ENCODE measurements around the gene NUB1. TPM values are rescaled to one million over a fixed set of nuclear protein-coding genes. Genes with fewer than 3 reads are reported as not detected.

NUB1 gene
- total RNA-seq, 1 donor from 2014 or later: 55.2 TPM

DNA sequence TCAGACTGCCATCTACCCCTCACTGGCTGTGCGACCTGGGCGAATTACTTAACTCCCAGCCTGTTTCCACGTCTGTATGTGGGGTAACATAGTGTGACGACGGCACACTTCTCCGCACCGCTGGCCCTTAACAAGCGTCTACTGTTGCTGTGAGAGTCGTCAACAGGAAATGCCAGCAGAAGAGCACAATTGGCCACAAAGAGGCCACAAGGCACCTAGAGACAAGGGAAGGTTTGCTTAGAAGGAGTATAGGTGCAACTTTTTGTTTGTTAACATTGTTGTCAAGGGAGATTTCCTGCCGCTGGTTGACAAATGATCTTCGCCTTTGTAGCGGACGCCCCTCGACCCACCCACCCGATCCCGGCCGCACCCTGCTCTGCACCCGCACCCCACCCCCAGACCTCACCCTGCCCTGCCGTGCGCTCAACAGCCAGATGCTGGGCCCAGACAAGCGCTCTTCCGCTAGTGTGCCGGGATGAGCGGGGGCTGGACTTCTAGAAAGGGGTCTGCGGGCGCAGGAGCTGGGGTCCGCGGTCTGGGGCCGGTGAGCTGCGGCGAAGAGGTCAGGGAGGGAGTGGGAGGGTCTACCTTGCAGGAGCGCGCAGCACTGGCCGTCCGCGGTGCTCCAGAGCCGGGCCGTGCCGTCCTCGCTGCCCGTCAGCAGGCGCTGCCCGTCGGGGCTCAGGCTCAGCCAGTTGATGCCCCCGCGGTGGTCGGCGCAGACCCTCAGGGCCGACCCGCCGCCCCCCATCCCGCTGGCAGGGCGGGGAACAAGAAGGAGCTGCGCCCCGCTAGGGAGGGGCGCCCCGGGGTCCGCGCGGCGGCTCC, 67.4 kb downstream of the NUB1 start:
- peak; percentile 15 for ATAC-seq
- H3K27ac ChIP-seq: peak overlapping the region; percentile 77

DNA sequence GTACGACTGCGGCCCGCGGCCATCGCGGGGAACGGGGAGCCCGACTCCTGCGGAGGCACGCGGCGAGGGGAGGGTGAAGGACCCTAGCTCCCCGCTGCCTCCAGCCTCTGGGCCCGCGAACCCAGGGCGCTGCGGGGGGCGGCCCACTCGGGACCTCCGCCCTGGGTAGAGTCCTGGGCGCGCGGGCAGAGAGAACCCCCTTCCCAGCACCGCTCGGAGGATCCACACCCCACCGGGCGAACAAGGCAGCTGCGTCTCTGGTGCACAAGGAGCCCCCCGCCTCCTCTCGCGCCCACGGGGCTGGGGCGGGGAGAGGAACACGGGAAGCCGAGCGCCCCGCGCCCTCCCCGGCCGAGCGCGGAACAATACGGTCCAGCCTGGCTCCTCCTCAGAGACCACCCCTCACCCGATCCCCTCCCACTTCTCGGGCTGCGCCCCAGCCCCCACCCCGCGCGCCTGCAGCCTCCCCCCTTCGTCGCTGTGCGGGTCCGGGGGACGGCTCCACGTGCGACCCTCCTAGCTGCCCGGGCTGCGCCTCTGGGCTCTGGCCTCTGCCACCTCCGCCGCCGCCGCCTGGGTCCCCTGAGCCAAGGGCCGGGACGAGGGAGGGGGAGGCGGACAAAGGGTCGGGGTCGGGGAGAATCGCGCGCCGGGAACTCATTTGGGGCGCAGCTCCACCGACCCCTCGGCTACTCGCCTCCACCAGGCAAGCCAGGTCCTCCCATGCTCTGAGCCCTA, 68.2 kb downstream of the NUB1 start, which contains the start of gene WDR86:
TSS of gene WDR86 (minus strand) at position 372 of the 738 bp plus-strand sequence. CDS start 449 bp downstream, outside the sequence.
- H3K36me3 ChIP-seq: no peaks in the 10 kb centered on the region
- peak within 1 kb of the TSS; percentile 77 for H3K27ac ChIP-seq
- DNase-seq (peak; percentile 64), ATAC-seq (peak; percentile 11)
- peaks cover 14% of the 10 kb centered on the region for H3K4me1 ChIP-seq
- H3K27me3 ChIP-seq: peaks cover 26% of the 10 kb centered on the region
- TF ChIP-seq, protein P1, sequence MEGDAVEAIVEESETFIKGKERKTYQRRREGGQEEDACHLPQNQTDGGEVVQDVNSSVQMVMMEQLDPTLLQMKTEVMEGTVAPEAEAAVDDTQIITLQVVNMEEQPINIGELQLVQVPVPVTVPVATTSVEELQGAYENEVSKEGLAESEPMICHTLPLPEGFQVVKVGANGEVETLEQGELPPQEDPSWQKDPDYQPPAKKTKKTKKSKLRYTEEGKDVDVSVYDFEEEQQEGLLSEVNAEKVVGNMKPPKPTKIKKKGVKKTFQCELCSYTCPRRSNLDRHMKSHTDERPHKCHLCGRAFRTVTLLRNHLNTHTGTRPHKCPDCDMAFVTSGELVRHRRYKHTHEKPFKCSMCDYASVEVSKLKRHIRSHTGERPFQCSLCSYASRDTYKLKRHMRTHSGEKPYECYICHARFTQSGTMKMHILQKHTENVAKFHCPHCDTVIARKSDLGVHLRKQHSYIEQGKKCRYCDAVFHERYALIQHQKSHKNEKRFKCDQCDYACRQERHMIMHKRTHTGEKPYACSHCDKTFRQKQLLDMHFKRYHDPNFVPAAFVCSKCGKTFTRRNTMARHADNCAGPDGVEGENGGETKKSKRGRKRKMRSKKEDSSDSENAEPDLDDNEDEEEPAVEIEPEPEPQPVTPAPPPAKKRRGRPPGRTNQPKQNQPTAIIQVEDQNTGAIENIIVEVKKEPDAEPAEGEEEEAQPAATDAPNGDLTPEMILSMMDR (IDR thresholded peaks at IDR 0.05): no peak
- H3K9me3 ChIP-seq: no peaks in the 10 kb centered on the region
- peak within 1 kb of the TSS; percentile 45 for H3K4me3 ChIP-seq
- intact Hi-C loops (cut with DNase I): no loop called here

More for the DNA sequence above, 67.4 kb downstream of the NUB1 start:
- peaks cover 26% of the 10 kb centered on the region for H3K27me3 ChIP-seq
- TF ChIP-seq, protein P1 (IDR thresholded peaks at IDR 0.05): no peak
- intact Hi-C loops (cut with DNase I): no loop called here
- H3K9me3 ChIP-seq: no peaks in the 10 kb centered on the region
- peak overlapping the region; percentile 45 for H3K4me3 ChIP-seq
- H3K4me1 ChIP-seq: peaks cover 18% of the 10 kb centered on the region
- H3K36me3 ChIP-seq: no peaks in the 10 kb centered on the region
- DNase-seq: peak; percentile 63

DNA sequence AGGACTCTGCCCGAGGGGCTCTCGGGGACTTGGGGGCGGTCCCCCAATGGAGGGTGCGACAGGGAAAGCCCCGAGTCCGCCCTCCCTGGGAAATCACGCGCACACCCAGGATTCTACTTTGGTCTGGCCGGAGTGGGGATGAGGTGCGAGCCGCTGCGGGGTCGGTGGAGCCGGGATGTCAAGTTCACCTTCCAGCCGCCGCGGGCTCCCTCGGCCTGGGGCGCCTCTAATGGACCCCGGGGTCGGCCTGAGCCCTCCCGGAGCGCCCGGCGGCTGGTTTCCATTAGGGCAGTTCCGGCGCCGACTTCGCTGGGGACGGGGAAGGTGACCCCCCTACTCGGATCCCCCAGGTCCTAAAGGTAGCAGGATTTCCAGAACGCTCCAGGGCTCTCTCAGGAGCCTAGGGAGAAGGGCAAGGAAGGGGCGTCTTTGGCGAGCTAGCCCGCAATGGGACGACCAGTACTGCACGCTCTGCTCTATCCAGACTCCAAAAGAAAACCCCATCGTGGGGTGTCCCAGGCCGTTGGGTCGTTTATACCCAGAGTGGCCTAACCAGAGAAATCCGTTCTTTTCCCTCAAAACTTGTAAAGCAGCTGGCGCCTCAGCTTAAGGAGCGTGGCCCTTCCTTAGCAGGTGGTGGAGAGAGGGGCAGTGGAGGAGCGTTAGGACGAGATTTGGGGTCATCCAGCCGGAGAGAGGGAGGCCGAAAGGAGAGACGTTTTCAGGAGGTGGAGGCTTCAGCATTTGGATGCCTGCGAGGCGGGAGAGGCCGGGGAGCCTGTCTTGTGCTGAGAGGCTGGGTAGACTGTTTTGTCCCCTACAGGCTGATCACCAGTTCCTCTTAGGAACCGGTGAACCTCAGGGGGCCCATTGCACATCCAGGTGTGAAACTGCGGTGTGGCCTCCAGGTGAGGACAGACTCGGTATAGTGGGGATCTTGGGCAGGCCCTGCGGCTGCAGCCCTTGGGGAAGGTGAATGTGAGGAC, 69.1 kb downstream of the NUB1 start:
- H3K9me3 ChIP-seq: no peaks in the 10 kb centered on the region
- H3K36me3 ChIP-seq: no peaks in the 10 kb centered on the region
- H3K27ac ChIP-seq: peak overlapping the region; percentile 77
- peak overlapping the region; percentile 45 for H3K4me3 ChIP-seq
- peaks cover 14% of the 10 kb centered on the region for H3K4me1 ChIP-seq
- peaks cover 26% of the 10 kb centered on the region for H3K27me3 ChIP-seq
- DNase-seq: peak; percentile 64
- TF ChIP-seq, protein P1 (IDR thresholded peaks at IDR 0.05): no peak
- peak; percentile 4 for ATAC-seq
- intact Hi-C loops (cut with DNase I): no loop called here

DNA sequence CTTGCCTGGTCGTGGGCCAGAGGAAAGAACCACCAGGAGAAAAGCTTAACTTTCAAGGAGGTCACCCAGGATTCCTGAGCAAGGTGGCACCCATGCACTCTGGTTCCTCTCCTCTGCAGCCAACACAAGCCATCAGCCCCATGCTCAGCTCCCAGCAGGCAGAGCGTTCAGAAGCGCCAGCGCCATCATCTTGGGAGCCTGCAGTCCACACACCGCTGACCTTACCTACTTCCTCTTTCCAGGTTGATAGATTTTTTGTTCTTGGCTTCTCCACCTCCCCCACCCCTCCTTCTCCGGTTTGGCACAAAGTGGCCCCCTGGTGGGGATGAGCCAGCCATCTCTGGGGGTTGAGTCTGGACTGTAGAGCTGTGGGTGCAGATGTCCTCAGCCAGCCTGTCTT, 69.9 kb downstream of the NUB1 start:
- Histone ChIP-seq H3K36me3 (no peaks in the 10 kb centered on the region), H3K27me3 (peaks cover 26% of the 10 kb centered on the region), H3K27ac (no peak overlapping the region), H3K4me3 (no peak overlapping the region), H3K4me1 (peaks cover 20% of the 10 kb centered on the region), H3K9me3 (no peaks in the 10 kb centered on the region)
- no peak for ATAC-seq
- intact Hi-C loops (cut with DNase I): no loop called here
- TF ChIP-seq, protein P1 (IDR thresholded peaks at IDR 0.05): no peak
- DNase-seq: peak; percentile 55

DNA sequence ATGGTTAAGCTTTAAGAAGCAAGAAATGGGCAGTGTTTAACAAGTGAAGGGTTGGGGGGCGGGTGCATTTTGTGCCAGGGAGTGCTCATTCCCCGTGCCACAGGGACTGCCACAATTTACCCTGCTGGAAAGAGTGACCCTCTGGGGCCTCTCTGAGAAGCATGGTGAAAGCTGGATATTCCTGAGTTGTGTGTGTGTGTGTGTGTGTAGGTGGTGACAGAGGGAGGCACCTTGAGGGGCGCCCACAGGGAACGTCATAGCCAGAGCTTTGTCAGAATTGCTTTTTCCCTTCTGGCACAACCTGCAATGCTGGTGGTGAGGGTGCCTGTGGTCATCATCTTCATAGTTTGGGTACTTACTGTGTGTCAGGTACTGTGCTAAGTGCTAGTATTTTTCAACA, 70.7 kb downstream of the NUB1 start:
- Histone ChIP-seq H3K27ac (no peak overlapping the region), H3K4me3 (no peak overlapping the region), H3K27me3 (peaks cover 26% of the 10 kb centered on the region), H3K36me3 (no peaks in the 10 kb centered on the region), H3K9me3 (no peaks in the 10 kb centered on the region), H3K4me1 (peaks cover 20% of the 10 kb centered on the region)
- peak; percentile 44 for DNase-seq
- intact Hi-C loops (cut with DNase I): no loop called here
- TF ChIP-seq, protein P1 (IDR thresholded peaks at IDR 0.05): no peak
- ATAC-seq: no peak

All from upper lobe of right lung (tissue), 1 donor.